Endothelial cell of umbilical vein (primary cell): ENCODE measurements around the gene INPP5E.

Source experiments
- CTCF ChIP-seq, 2 donors: IDR thresholded peaks; 1 replicate in 1 of 2; 2 replicates in 1 of 2; pipeline ENCODE4 v1.5.1; 2011; ENCODE audit warnings: low read length in 2 of 2, mild to moderate bottlenecking in 2 of 2, moderate library complexity in 2 of 2, control low read depth in 1 of 2, inconsistent platforms in 1 of 2, low read depth in 1 of 2; ENCODE audit not compliant: insufficient read depth in 1 of 2; ENCODE audit errors: extremely low read depth in 1 of 2
- EZH2 ChIP-seq: IDR thresholded peaks from 2 replicates; pipeline ENCODE4 v1.6.1; 2012; ENCODE audit warnings: borderline replicate concordance, low read depth, mild to moderate bottlenecking, moderate library complexity, low read length, inconsistent platforms; ENCODE audit not compliant: severe bottlenecking
- FOS ChIP-seq: IDR thresholded peaks from 2 replicates; pipeline ENCODE4 v1.6.1; 2011; ENCODE audit warnings: mild to moderate bottlenecking, low read length, moderate library complexity, borderline replicate concordance; ENCODE audit not compliant: insufficient read depth
- JUN ChIP-seq: IDR thresholded peaks from 2 replicates; pipeline ENCODE4 v1.6.1; 2011; ENCODE audit warnings: borderline replicate concordance, low read depth; ENCODE audit not compliant: insufficient read length, insufficient read depth
- MAX ChIP-seq: IDR thresholded peaks from 2 replicates; pipeline ENCODE4 v1.6.1; 2011; ENCODE audit not compliant: insufficient read depth, insufficient read length
- POLR2A ChIP-seq: IDR thresholded peaks from 2 replicates; pipeline ENCODE4 v1.6.1; 2012; ENCODE audit warnings: low read depth, mild to moderate bottlenecking, control low read depth, low read length
- POLR2AphosphoS5 ChIP-seq: IDR thresholded peaks from 2 replicates; pipeline ENCODE4 v1.6.1; 2012; ENCODE audit warnings: low read depth, mild to moderate bottlenecking, control low read depth, low read length, moderate library complexity; ENCODE audit not compliant: insufficient read depth

GRCh38 chr9:136381966-136382513 lies 57.6 kb downstream of the INPP5E start:
- no peak for TF ChIP-seq CTCF (IDR thresholded peaks at IDR 0.05; ENCODE audit: extremely low read depth in 1 of 2, insufficient read depth in 1 of 2, low read depth in 1 of 2, low read length in 2 of 2)
- TF ChIP-seq EZH2 = no peak
- no peak for TF ChIP-seq POLR2A
- TF ChIP-seq POLR2AphosphoS5 = no peak
- no peak for TF ChIP-seq FOS
- TF ChIP-seq JUN = no peak
- no peak for TF ChIP-seq MAX
